Suprapubic skin (tissue), 4 donors: ENCODE measurements around the gene METTL8. TPM values are rescaled to one million over a fixed set of nuclear protein-coding genes. Genes with fewer than 3 reads are reported as not detected.
"Not testable (repeated sequence)": the region's sequence is repeated elsewhere in the genome, so short reads cannot be mapped to it uniquely, and the experiment has no call there.

ENCODE experiments used
- DNase-seq, 2 donors: peaks; one replicate each; pipeline ENCODE4 v3.0.0-alpha.2; 2019; ENCODE audit warnings: low spot score in 2 of 2
- H3K27ac ChIP-seq: fragments of 200-600 bp; sonication (generic); one replicate; pipeline ENCODE4 v1.5.1; 2019
- H3K27me3 ChIP-seq: fragments of 200-600 bp; sonication (generic); one replicate; pipeline ENCODE4 v1.5.1; 2019
- H3K36me3 ChIP-seq: fragments of 200-600 bp; sonication (generic); one replicate; pipeline ENCODE4 v1.5.1; 2019
- H3K4me1 ChIP-seq: fragments of 200-600 bp; sonication (generic); one replicate; pipeline ENCODE4 v1.5.1; 2019
- H3K4me3 ChIP-seq: fragments of 200-600 bp; sonication (generic); one replicate; pipeline ENCODE4 v1.5.1; 2019; ENCODE audit warnings: mild to moderate bottlenecking
- H3K9me3 ChIP-seq: fragments of 200-600 bp; sonication (generic); one replicate; pipeline ENCODE4 v1.5.1; 2019
- EP300 ChIP-seq: sonication (generic); formaldehyde crosslinking; IDR thresholded peaks from one replicate; pipeline ENCODE4 v1.6.1; 2017; ENCODE audit warnings: antibody characterized with exemption
- POLR2A ChIP-seq, 2 donors: fragments of 450-650 bp; IDR thresholded peaks; one replicate each; pipeline ENCODE4 v1.6.1; 2017; ENCODE audit warnings: antibody characterized with exemption in 2 of 2, mild to moderate bottlenecking in 2 of 2, moderate library complexity in 2 of 2
- POLR2AphosphoS5 ChIP-seq, 3 donors: sonication (generic); formaldehyde crosslinking; IDR thresholded peaks; one replicate each; pipeline ENCODE4 v1.6.1; 2017; ENCODE audit warnings: antibody characterized with exemption in 3 of 3
- WGBS: methylation state at CpG from one replicate; pipeline ENCODE4 v1.1.5; 2018; 5-methylcytosine and 5-hydroxymethylcytosine counted together
- total RNA-seq, 4 donors: library from RNA; depleted of rRNA; stranded (reverse); fragments of >200 nt; gene quantifications; one replicate each; pipeline ENCODE4 v1.1.0, GENCODE V29; 2016
- TF ChIP-seq, protein P1 (sequence below), 2 donors: fragments of 200-600 bp in 1 of 2; fragments of 450-650 bp in 1 of 2; sonication (generic) in 1 of 2; IDR thresholded peaks; one replicate each; pipeline ENCODE4 v1.5.1; 2016 to 2019; ENCODE audit warnings: antibody characterized with exemption in 2 of 2, mild to moderate bottlenecking in 1 of 2, moderate library complexity in 1 of 2

Gene METTL8
- total RNA-seq, 4 donors from 2014 or later = 35.8 to 42.5 (median 38.7) TPM

DNA sequence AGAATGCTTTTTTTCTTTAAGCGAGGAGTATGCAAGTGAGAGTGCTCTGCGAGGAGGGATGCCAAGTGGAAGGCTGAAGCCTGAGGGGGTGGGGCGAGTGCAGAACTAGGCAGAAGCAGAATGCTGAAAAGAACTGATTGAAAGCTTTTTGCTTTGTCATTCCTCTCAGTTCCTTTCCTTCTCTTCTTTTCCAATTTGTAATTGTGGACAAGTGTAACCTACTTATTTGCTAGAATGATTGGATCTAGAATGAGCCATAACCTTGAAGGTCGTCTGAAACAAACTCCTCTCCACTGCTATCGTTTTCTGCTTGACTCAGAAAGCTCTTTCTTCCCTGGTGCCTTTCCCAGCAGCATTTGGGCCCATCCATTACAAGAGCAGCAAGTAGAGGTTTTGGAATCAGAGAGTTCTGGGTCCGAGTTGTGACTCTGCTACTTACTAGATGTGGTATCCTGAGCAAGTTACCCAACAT lies 115.3 kb downstream of the METTL8 start:
- Histone ChIP-seq H3K27ac (no peak overlapping the region), H3K9me3 (no peaks in the 10 kb centered on the region), H3K4me1 (peaks cover 8% of the 10 kb centered on the region), H3K4me3 (no peak overlapping the region), H3K36me3 (peaks cover 3% of the 10 kb centered on the region), H3K27me3 (no peaks in the 10 kb centered on the region)
- DNase-seq = no peak
- TF ChIP-seq POLR2AphosphoS5 (IDR thresholded peaks at IDR 0.05) (no peak), EP300 (no peak), POLR2A (IDR thresholded peaks at IDR 0.05) (no peak)
- TF ChIP-seq, protein P1, sequence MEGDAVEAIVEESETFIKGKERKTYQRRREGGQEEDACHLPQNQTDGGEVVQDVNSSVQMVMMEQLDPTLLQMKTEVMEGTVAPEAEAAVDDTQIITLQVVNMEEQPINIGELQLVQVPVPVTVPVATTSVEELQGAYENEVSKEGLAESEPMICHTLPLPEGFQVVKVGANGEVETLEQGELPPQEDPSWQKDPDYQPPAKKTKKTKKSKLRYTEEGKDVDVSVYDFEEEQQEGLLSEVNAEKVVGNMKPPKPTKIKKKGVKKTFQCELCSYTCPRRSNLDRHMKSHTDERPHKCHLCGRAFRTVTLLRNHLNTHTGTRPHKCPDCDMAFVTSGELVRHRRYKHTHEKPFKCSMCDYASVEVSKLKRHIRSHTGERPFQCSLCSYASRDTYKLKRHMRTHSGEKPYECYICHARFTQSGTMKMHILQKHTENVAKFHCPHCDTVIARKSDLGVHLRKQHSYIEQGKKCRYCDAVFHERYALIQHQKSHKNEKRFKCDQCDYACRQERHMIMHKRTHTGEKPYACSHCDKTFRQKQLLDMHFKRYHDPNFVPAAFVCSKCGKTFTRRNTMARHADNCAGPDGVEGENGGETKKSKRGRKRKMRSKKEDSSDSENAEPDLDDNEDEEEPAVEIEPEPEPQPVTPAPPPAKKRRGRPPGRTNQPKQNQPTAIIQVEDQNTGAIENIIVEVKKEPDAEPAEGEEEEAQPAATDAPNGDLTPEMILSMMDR (IDR thresholded peaks at IDR 0.05) = no peak
- WGBS = 31% methylated on average over 6 of the region's 6 CpGs

DNA sequence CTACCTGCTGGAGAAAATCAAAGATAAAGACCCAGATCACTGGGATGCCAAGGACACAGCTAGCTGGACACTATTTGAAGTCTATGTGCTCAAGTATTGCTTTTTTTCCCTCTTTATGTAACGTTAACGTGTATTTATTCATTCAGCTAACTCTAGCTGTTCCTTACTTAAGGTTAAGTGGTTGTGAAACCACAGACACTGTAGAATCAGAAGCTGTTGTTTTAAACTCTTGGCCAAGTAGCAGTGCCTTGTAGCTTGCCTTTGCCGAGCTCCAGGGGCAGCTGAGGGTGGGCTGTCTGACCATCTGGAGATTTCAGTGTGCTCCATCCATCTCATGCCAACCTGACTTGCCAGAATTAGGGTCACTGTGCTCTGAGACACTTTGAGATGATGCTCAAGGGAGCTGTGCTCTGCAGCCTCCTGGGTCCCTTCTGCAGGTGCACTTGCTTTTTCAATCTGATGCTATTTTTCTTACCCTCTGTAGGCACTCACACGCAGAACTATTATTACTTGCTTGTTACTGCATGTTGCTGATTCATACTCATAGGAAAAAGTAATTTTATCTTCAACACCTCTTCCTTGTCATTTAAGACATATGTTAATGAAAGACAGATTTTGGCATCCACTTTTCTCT lies 116.2 kb downstream of the METTL8 start:
- H3K27me3 ChIP-seq = no peaks in the 10 kb centered on the region
- H3K36me3 ChIP-seq = no peaks in the 10 kb centered on the region
- TF ChIP-seq POLR2AphosphoS5 (IDR thresholded peaks at IDR 0.05) (no peak), EP300 (no peak), POLR2A (IDR thresholded peaks at IDR 0.05) (no peak)
- TF ChIP-seq, protein P1 (IDR thresholded peaks at IDR 0.05) = no peak
- no peak overlapping the region for H3K4me3 ChIP-seq
- H3K4me1 ChIP-seq = peaks cover 8% of the 10 kb centered on the region
- H3K9me3 ChIP-seq = peaks cover under 1% of the 10 kb centered on the region
- H3K27ac ChIP-seq = no peak overlapping the region
- DNase-seq = no peak
- WGBS = 74% methylated on average over 4 of the region's 4 CpGs

DNA sequence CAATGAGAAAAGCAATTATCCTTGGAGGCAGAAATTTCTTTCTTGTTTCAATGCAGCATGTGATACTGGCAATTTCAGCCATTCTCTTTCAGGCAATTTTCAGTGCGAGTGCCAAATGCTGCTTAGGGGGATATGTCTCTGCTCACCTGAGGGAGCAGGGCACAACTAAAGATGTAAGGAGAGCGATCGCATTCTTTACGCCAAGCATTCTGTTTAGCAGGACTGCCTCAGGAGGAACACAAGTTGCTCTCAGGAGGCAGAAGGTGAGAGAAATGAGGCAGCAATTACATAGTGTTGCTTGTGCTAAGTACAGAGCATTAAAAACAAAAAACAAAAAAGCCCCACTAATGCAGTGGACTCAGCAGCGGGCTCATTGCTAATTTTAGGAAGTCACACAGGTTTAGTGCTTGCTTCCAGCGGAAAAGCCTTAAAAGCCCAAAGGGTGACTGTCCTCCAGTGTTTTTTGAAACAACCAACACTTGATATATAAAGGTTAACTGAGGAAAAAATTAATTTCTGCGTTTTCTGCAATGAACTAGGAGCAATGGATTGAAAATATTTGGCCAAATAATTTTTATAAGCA lies 116.9 kb downstream of the METTL8 start:
- Histone ChIP-seq H3K4me1 (peaks cover 8% of the 10 kb centered on the region), H3K27ac (no peak overlapping the region), H3K9me3 (peaks cover 6% of the 10 kb centered on the region), H3K4me3 (no peak overlapping the region), H3K36me3 (no peaks in the 10 kb centered on the region), H3K27me3 (no peaks in the 10 kb centered on the region)
- WGBS = 81% methylated on average over 7 of the region's 7 CpGs
- DNase-seq = no peak
- TF ChIP-seq, protein P1 (IDR thresholded peaks at IDR 0.05) = no peak
- TF ChIP-seq POLR2AphosphoS5 (IDR thresholded peaks at IDR 0.05) (no peak), POLR2A (IDR thresholded peaks at IDR 0.05) (no peak), EP300 (no peak)

DNA sequence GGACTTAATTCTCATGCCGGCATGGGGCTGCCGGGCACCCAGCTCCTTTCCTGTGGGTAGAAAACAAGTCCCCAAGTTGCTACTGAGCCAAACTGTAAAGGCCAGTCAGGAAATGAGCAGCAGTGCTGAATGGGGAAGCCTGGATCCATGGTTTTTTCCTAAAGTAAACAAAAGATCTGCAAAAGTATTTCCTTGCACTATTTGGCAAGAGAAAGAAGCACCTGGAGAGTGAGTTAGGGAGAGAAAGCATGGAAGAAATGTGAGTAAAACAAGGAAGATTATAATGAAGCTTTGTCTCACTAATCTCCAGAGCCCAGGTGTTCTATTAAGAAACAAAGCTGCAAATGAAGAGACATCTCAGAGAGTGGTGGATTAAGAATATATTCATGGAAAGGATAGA lies 117.6 kb downstream of the METTL8 start:
- no peak overlapping the region for H3K4me3 ChIP-seq
- H3K36me3 ChIP-seq = no peaks in the 10 kb centered on the region
- 76% methylated on average over 2 of the region's 2 CpGs for WGBS
- TF ChIP-seq, protein P1 (IDR thresholded peaks at IDR 0.05) = no peak
- TF ChIP-seq POLR2AphosphoS5 (IDR thresholded peaks at IDR 0.05) (no peak), EP300 (no peak), POLR2A (IDR thresholded peaks at IDR 0.05) (no peak)
- H3K27me3 ChIP-seq = no peaks in the 10 kb centered on the region
- no peak for DNase-seq
- no peak overlapping the region for H3K27ac ChIP-seq
- H3K9me3 ChIP-seq = peaks cover 6% of the 10 kb centered on the region
- H3K4me1 ChIP-seq = peaks cover 8% of the 10 kb centered on the region

DNA sequence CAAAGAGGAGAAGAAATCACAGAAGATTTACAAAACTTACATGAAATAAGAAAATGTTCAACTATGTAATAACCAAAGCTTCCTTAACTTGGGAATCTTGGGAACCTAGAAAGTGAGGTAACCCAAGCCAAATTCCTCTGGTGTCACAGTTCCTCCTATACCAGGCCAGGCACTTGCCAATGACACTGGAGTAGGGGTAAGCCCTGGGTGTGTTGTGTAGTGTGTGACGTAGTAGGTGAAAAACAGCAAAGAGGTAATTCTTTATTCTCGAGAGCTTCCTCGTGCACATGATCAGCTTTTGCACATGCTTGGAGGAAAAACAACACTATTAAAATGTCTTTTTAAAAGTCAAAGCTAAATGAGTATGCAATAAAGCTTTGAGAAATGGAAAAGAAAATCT lies 118.0 kb downstream of the METTL8 start:
- DNase-seq = no peak
- no peaks in the 10 kb centered on the region for H3K36me3 ChIP-seq
- 74% methylated on average over 3 of the region's 3 CpGs for WGBS
- TF ChIP-seq, protein P1 (IDR thresholded peaks at IDR 0.05) = no peak
- TF ChIP-seq POLR2AphosphoS5 (IDR thresholded peaks at IDR 0.05) (no peak), EP300 (no peak), POLR2A (IDR thresholded peaks at IDR 0.05) (no peak)
- H3K27me3 ChIP-seq = no peaks in the 10 kb centered on the region
- peaks cover 6% of the 10 kb centered on the region for H3K9me3 ChIP-seq
- H3K4me1 ChIP-seq = peaks cover 8% of the 10 kb centered on the region
- H3K4me3 ChIP-seq = no peak overlapping the region
- no peak overlapping the region for H3K27ac ChIP-seq

DNA sequence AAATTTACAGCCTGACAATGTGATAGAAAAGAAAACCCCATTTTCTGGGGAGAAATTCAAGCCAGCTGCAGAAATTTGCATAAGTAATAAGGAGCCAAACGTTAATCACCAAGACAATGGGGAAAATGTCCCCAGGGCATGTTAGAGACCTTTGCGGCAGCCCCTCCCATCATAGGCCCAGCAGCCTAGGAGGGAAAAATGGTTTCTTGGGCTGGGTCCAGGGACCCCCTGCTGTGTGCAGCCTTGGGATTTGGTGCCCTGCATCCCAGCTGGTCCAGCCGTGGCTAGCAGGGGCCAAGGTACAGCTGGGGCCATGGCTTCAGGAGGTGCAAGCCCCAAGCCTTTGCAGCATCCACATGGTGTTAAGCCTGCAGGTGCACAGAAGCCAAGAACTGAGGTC lies 121.6 kb downstream of the METTL8 start:
- H3K36me3 ChIP-seq, H3K27ac ChIP-seq, H3K4me3 ChIP-seq, H3K27me3 ChIP-seq, DNase-seq, H3K9me3 ChIP-seq, H3K4me1 ChIP-seq: not testable (repeated sequence)
- 80% methylated on average over 3 of the region's 3 CpGs for WGBS

DNA sequence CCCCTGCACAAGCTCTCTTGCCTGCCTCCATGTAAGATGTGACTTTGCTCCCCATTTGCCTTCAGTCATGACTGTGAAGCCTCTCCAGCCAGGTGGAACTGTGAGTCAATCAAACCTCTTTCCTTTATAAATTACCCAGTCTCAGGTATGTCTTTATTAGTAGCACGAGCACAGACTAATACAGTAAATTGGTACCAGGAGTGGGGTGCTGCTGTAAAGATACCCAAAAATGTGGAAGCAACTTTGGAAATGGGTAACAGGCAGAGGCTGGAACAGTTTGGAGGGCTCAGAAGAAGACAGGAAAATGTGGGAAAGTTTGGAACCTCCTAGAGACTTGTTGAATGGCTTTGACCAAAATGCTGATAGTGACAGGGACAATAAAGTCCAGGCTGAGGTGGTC lies 122.2 kb downstream of the METTL8 start:
- H3K27me3 ChIP-seq, H3K4me3 ChIP-seq, H3K36me3 ChIP-seq, H3K27ac ChIP-seq, H3K4me1 ChIP-seq, H3K9me3 ChIP-seq, DNase-seq: not testable (repeated sequence)
- 95% methylated on average over 1 of the region's 1 CpG for WGBS
